Fibroblast of lung (primary cell): ENCODE data around the gene ZNF618. TPM values are rescaled to one million over a fixed set of nuclear protein-coding genes. Genes with fewer than 3 reads are reported as not detected.

Source experiments
- DNase-seq, 2 donors: peaks; one replicate each; pipeline versions ENCODE4 v3.0.0 to v3.0.0-alpha.2; 2010; ENCODE audit warnings: low read depth in 2 of 2
- H2AFZ ChIP-seq: 2 replicates; pipeline ENCODE4 v1.5.1; 2012; ENCODE audit warnings: low read length, control low read depth, inconsistent platforms
- H3K27ac ChIP-seq: 2 replicates; pipeline ENCODE4 v1.5.1; 2011; ENCODE audit warnings: low read length, control low read depth; ENCODE audit not compliant: insufficient read depth
- H3K27me3 ChIP-seq: 2 replicates; pipeline ENCODE4 v1.5.1; 2011; ENCODE audit warnings: mild to moderate bottlenecking, low read length; ENCODE audit not compliant: control insufficient read depth, insufficient read depth
- H3K36me3 ChIP-seq: 2 replicates; pipeline ENCODE4 v1.5.1; 2011; ENCODE audit warnings: low read length; ENCODE audit not compliant: control insufficient read depth, insufficient read depth
- H3K4me1 ChIP-seq: 2 replicates; pipeline ENCODE4 v1.5.1; 2011; ENCODE audit warnings: low read length; ENCODE audit not compliant: control insufficient read depth, insufficient read depth; ENCODE audit errors: extremely low read depth
- H3K4me2 ChIP-seq: 2 replicates; pipeline ENCODE4 v1.5.1; 2011; ENCODE audit warnings: low read length, control low read depth; ENCODE audit not compliant: insufficient read depth; ENCODE audit errors: extremely low read depth
- H3K4me3 ChIP-seq, 4 experiments: fragments of 200-600 bp in 1 of 4; sonication (generic) in 1 of 4; replicated peaks in 1 of 4; 2 replicates each; pipeline ENCODE4 v1.5.1; 2011 to 2016; ENCODE audit warnings: low read length in 4 of 4, low read depth in 3 of 4, mild to moderate bottlenecking in 3 of 4, control low read depth in 2 of 4, inconsistent platforms in 1 of 4, mixed read lengths in 1 of 4; ENCODE audit not compliant: insufficient read depth in 1 of 4; ENCODE audit errors: control extremely low read depth in 1 of 4
- H3K79me2 ChIP-seq: 2 replicates; pipeline ENCODE4 v1.5.1; 2012; ENCODE audit warnings: mild to moderate bottlenecking, low read length, inconsistent platforms; ENCODE audit not compliant: control insufficient read depth, insufficient read depth
- H3K9ac ChIP-seq: 2 replicates; pipeline ENCODE4 v1.5.1; 2011; ENCODE audit warnings: mild to moderate bottlenecking, low read length, control low read depth; ENCODE audit not compliant: insufficient read depth
- H3K9me3 ChIP-seq: 2 replicates; pipeline ENCODE4 v1.5.1; 2012; ENCODE audit warnings: low read depth, low read length; ENCODE audit not compliant: control insufficient read depth, insufficient read depth
- H4K20me1 ChIP-seq: 2 replicates; pipeline ENCODE4 v1.5.1; 2011; ENCODE audit warnings: low read length; ENCODE audit not compliant: control insufficient read depth, insufficient read depth; ENCODE audit errors: extremely low read depth
- CTCF ChIP-seq, 2 donors: IDR thresholded peaks in 1 of 2; conservative IDR thresholded peaks in 1 of 2; 1 replicate in 1 of 2; 2 replicates in 1 of 2; pipeline ENCODE4 v1.5.1; 2011 to 2012; ENCODE audit warnings: low read length in 2 of 2, control low read depth in 1 of 2, inconsistent platforms in 1 of 2, low read depth in 1 of 2, mild to moderate bottlenecking in 1 of 2
- EZH2 ChIP-seq: IDR thresholded peaks from 2 replicates; pipeline ENCODE4 v1.5.1; 2012; ENCODE audit warnings: low read length, control low read depth, mild to moderate bottlenecking; ENCODE audit errors: missing control alignments
- polyA plus RNA-seq, 2 donors: library from polyadenylated mRNA; depleted of rRNA in 1 of 2; stranded (reverse) in 1 of 2; unstranded in 1 of 2; fragments of >200 nt; gene quantifications; 2 replicates each; pipeline ENCODE4 v1.2.1, GENCODE V29; 2011 to 2012; ENCODE audit warnings: missing spikeins in 1 of 2
- total RNA-seq: library from RNA; depleted of rRNA; stranded (reverse); fragments of >200 nt; gene quantifications from 2 replicates; pipeline ENCODE4 v1.2.1, GENCODE V29; 2014

Gene ZNF618
- total and polyA plus RNA-seq, 2 donors (not counting 1 experiment from before 2014, with no cell fraction given) = 6.6 to 8.6 TPM

- H3K9me3 ChIP-seq = no peaks in the 10 kb centered on the region
- no peaks in the 10 kb centered on the region for H3K36me3 ChIP-seq
- no peaks in the 10 kb centered on the region for H3K27me3 ChIP-seq
- DNase-seq = peak in 1 of 2 donors; percentile 46
- H2AFZ ChIP-seq = no peak overlapping the region
- no peak for TF ChIP-seq EZH2
- TF ChIP-seq CTCF (conservative IDR thresholded peaks at IDR 0.05 in 1 of 2, IDR thresholded peaks at IDR 0.05 in 1 of 2; ENCODE audit: low read depth in 1 of 2, low read length in 2 of 2) = no peak
- no peak overlapping the region for H3K4me3 ChIP-seq
- no peak overlapping the region for H3K4me2 ChIP-seq
- H3K79me2 ChIP-seq = peaks cover 17% of the 10 kb centered on the region
- H3K27ac ChIP-seq = no peak overlapping the region
- H4K20me1 ChIP-seq = no peaks in the 10 kb centered on the region
- H3K9ac ChIP-seq = no peak overlapping the region
- H3K4me1 ChIP-seq = peaks cover 9% of the 10 kb centered on the region
These were observed 37.5 kb downstream of the ZNF618 start for GRCh38 chr9:113913426-113914195.

GRCh38 chr9:113914517-113914916, 38.4 kb downstream of the ZNF618 start:
- Histone ChIP-seq H3K79me2 (peaks cover 11% of the 10 kb centered on the region), H3K27me3 (no peaks in the 10 kb centered on the region), H2AFZ (no peak overlapping the region), H3K4me1 (peaks cover 9% of the 10 kb centered on the region), H3K9ac (no peak overlapping the region), H4K20me1 (no peaks in the 10 kb centered on the region), H3K36me3 (no peaks in the 10 kb centered on the region), H3K4me3 (no peak overlapping the region), H3K9me3 (no peaks in the 10 kb centered on the region), H3K4me2 (no peak overlapping the region), H3K27ac (no peak overlapping the region)
- no peak for DNase-seq
- TF ChIP-seq CTCF (conservative IDR thresholded peaks at IDR 0.05 in 1 of 2, IDR thresholded peaks at IDR 0.05 in 1 of 2; ENCODE audit: low read depth in 1 of 2, low read length in 2 of 2) (no peak), EZH2 (no peak)

GRCh38 chr9:113915817-113916434, 39.8 kb downstream of the ZNF618 start:
- H3K27ac ChIP-seq = no peak overlapping the region
- no peaks in the 10 kb centered on the region for H3K36me3 ChIP-seq
- no peaks in the 10 kb centered on the region for H3K9me3 ChIP-seq
- TF ChIP-seq CTCF (conservative IDR thresholded peaks at IDR 0.05 in 1 of 2, IDR thresholded peaks at IDR 0.05 in 1 of 2; ENCODE audit: low read depth in 1 of 2, low read length in 2 of 2) = no peak
- TF ChIP-seq EZH2 = no peak
- no peak overlapping the region for H3K4me2 ChIP-seq
- no peak overlapping the region for H3K9ac ChIP-seq
- peaks cover 15% of the 10 kb centered on the region for H3K79me2 ChIP-seq
- H3K4me1 ChIP-seq = peaks cover 9% of the 10 kb centered on the region
- H4K20me1 ChIP-seq = no peaks in the 10 kb centered on the region
- H2AFZ ChIP-seq = no peak overlapping the region
- no peak for DNase-seq
- no peaks in the 10 kb centered on the region for H3K27me3 ChIP-seq
- H3K4me3 ChIP-seq = no peak overlapping the region
